HepG2 (cell line): Measurements from ENCODE around the gene RIBC1. TPM values are rescaled to one million over a fixed set of nuclear protein-coding genes. Genes with fewer than 3 reads are reported as not detected.

Source experiments
- KLF15 ChIP-seq: sonication (generic); formaldehyde crosslinking; IDR thresholded peaks from 2 replicates; pipeline ENCODE4 v1.8.1; 2023; ENCODE audit warnings: borderline replicate concordance, mild to moderate bottlenecking, inconsistent platforms, missing genetic modification reagents, mixed read lengths
- ZNF230 ChIP-seq: sonication (generic); formaldehyde crosslinking; IDR thresholded peaks from 2 replicates; pipeline ENCODE4 v1.4.0; 2020; ENCODE audit warnings: mild to moderate bottlenecking, missing genetic modification reagents
- polyA plus RNA-seq, 8 experiments: library from polyadenylated mRNA; depleted of rRNA in 3 of 8; stranded (reverse) in 7 of 8; unstranded in 1 of 8; fragments of >200 nt; fragmentation: Illumina TruSeq in 4 of 8; extraction: Trizol in 4 of 8; gene quantifications; 2 replicates each; pipeline versions ENCODE4 v1.2.1 to v1.2.3, GENCODE V29; 2011 to 2016; ENCODE audit warnings: low read depth in 4 of 8, missing spikeins in 1 of 8, mixed read lengths in 1 of 8; ENCODE audit not compliant: insufficient read depth in 1 of 8
- total RNA-seq, 5 experiments: library from RNA; depleted of rRNA; stranded (reverse); fragments of >200 nt; fragmentation: Illumina TruSeq; extraction: Trizol; gene quantifications; 2 replicates each; pipeline ENCODE4 v1.2.3, GENCODE V29; 2016; ENCODE audit warnings: low read depth in 1 of 5
- TF ChIP-seq, protein P1 (sequence below): sonication (generic); formaldehyde crosslinking; IDR thresholded peaks from 2 replicates; pipeline ENCODE4 v1.4.0; 2020; ENCODE audit warnings: missing genetic modification reagents, borderline replicate concordance
- TF ChIP-seq, protein P2 (sequence below): IDR thresholded peaks from 2 replicates; pipeline ENCODE4 v1.6.1; 2016; ENCODE audit warnings: missing biosample characterization, missing genetic modification reagents, low read depth
- TF ChIP-seq, protein P3 (sequence below): sonication (generic); formaldehyde crosslinking; IDR thresholded peaks from 2 replicates; pipeline ENCODE4 v1.4.0; 2020; ENCODE audit warnings: missing genetic modification reagents

RIBC1 gene
- total and polyA plus RNA-seq, 2 of the 13 experiments (the other 11 are each of a cell fraction or from before 2014, with no cell fraction given) = 0.55 TPM; not detected in 1

DNA sequence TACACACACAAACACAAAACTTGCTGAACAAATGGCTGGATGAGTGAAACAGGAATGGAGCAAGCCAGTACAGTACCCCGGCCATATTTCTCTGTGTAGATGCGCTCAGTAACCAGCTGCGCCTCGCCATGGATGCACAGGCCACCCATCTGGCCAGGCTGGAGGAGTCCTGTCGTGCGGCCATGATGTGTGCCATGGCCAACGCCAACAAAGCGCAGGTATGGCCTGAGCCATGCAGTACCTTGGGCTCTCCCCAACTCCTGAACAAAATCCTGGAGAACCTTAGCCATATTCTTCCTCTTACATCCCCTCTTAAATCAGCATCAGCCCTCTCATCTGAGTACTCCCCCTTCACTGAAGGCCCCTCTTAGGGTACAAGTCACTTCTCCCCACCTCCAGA, 7.1 kb downstream of the RIBC1 start (continued):
- TF ChIP-seq, protein P1, sequence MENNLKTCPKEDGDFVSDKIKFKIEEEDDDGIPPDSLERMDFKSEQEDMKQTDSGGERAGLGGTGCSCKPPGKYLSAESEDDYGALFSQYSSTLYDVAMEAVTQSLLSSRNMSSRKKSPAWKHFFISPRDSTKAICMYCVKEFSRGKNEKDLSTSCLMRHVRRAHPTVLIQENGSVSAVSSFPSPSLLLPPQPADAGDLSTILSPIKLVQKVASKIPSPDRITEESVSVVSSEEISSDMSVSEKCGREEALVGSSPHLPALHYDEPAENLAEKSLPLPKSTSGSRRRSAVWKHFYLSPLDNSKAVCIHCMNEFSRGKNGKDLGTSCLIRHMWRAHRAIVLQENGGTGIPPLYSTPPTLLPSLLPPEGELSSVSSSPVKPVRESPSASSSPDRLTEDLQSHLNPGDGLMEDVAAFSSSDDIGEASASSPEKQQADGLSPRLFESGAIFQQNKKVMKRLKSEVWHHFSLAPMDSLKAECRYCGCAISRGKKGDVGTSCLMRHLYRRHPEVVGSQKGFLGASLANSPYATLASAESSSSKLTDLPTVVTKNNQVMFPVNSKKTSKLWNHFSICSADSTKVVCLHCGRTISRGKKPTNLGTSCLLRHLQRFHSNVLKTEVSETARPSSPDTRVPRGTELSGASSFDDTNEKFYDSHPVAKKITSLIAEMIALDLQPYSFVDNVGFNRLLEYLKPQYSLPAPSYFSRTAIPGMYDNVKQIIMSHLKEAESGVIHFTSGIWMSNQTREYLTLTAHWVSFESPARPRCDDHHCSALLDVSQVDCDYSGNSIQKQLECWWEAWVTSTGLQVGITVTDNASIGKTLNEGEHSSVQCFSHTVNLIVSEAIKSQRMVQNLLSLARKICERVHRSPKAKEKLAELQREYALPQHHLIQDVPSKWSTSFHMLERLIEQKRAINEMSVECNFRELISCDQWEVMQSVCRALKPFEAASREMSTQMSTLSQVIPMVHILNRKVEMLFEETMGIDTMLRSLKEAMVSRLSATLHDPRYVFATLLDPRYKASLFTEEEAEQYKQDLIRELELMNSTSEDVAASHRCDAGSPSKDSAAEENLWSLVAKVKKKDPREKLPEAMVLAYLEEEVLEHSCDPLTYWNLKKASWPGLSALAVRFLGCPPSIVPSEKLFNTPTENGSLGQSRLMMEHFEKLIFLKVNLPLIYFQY (CRISPR knock-in tag) = no peak
- TF ChIP-seq, protein P2, sequence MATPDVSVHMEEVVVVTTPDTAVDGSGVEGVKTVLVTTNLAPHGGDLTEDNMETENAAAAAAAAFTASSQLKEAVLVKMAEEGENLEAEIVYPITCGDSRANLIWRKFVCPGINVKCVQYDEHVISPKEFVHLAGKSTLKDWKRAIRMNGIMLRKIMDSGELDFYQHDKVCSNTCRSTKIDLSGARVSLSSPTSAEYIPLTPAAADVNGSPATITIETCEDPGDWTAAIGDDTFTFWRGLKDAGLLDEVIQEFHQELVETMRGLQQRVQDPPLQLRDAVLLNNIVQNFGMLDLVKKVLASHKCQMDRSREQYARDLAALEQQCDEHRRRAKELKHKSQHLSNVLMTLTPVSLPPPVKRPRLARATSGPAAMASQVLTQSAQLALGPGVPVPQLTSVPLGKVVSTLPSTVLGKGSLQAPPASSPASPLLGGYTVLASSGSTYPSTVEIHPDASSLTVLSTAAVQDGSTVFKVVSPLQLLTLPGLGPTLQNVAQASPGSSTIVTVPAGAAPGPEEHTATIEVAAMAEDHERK (CRISPR knock-in tag) = no peak
- TF ChIP-seq, protein P3, sequence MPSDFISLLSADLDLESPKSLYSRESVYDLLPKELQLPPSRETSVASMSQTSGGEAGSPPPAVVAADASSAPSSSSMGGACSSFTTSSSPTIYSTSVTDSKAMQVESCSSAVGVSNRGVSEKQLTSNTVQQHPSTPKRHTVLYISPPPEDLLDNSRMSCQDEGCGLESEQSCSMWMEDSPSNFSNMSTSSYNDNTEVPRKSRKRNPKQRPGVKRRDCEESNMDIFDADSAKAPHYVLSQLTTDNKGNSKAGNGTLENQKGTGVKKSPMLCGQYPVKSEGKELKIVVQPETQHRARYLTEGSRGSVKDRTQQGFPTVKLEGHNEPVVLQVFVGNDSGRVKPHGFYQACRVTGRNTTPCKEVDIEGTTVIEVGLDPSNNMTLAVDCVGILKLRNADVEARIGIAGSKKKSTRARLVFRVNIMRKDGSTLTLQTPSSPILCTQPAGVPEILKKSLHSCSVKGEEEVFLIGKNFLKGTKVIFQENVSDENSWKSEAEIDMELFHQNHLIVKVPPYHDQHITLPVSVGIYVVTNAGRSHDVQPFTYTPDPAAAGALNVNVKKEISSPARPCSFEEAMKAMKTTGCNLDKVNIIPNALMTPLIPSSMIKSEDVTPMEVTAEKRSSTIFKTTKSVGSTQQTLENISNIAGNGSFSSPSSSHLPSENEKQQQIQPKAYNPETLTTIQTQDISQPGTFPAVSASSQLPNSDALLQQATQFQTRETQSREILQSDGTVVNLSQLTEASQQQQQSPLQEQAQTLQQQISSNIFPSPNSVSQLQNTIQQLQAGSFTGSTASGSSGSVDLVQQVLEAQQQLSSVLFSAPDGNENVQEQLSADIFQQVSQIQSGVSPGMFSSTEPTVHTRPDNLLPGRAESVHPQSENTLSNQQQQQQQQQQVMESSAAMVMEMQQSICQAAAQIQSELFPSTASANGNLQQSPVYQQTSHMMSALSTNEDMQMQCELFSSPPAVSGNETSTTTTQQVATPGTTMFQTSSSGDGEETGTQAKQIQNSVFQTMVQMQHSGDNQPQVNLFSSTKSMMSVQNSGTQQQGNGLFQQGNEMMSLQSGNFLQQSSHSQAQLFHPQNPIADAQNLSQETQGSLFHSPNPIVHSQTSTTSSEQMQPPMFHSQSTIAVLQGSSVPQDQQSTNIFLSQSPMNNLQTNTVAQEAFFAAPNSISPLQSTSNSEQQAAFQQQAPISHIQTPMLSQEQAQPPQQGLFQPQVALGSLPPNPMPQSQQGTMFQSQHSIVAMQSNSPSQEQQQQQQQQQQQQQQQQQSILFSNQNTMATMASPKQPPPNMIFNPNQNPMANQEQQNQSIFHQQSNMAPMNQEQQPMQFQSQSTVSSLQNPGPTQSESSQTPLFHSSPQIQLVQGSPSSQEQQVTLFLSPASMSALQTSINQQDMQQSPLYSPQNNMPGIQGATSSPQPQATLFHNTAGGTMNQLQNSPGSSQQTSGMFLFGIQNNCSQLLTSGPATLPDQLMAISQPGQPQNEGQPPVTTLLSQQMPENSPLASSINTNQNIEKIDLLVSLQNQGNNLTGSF = no peak
- TF ChIP-seq ZNF230 (CRISPR knock-in tag) (no peak), KLF15 (CRISPR knock-in tag) (no peak)
